ENCODE measurements around the gene RNF213.
"Not testable (repeated sequence)": the region's sequence is repeated elsewhere in the genome, so short reads cannot be mapped to it uniquely, and the experiment has no call there.

Gene RNF213

GRCh38 chr17:80319999-80320344 is 59.3 kb downstream of the RNF213 start:
- no peak for DNase-seq (ENCODE audit: low read depth in 2 of 2)

GRCh38 chr17:80320496-80320895 is 59.8 kb downstream of the RNF213 start:
- DNase-seq (ENCODE audit: low read depth in 2 of 2), result no peak

GRCh38 chr17:80322864-80323263 is 62.2 kb downstream of the RNF213 start:
- DNase-seq (ENCODE audit: low read depth in 2 of 2), result no peak

- DNase-seq (ENCODE audit: low read depth in 2 of 2), result no peak
These were observed 63.3 kb downstream of the RNF213 start for GRCh38 chr17:80323982-80324381.

GRCh38 chr17:80327518-80327917 is 66.9 kb downstream of the RNF213 start:
- DNase-seq (ENCODE audit: low read depth in 2 of 2), result no peak

GRCh38 chr17:80328634-80329380 is 68.2 kb downstream of the RNF213 start:
- DNase-seq (ENCODE audit: low read depth in 2 of 2), result no peak

- not testable (repeated sequence) for DNase-seq (ENCODE audit: low read depth in 2 of 2)
These were observed 68.8 kb downstream of the RNF213 start for GRCh38 chr17:80329421-80329820.

- DNase-seq (ENCODE audit: low read depth in 2 of 2), result no peak
These were observed 69.6 kb downstream of the RNF213 start for GRCh38 chr17:80330276-80330675.

- DNase-seq (ENCODE audit: low read depth in 2 of 2), result not testable (repeated sequence)
These were observed 70.3 kb downstream of the RNF213 start for GRCh38 chr17:80330938-80331337.

GRCh38 chr17:80331820-80332219 is 71.2 kb downstream of the RNF213 start:
- no peak for DNase-seq (ENCODE audit: low read depth in 2 of 2)

- DNase-seq (ENCODE audit: low read depth in 2 of 2), result no peak
These were observed 76.7 kb downstream of the RNF213 start for GRCh38 chr17:80337195-80337895.

- no peak for DNase-seq (ENCODE audit: low read depth in 2 of 2)
These were observed 78.5 kb downstream of the RNF213 start for GRCh38 chr17:80339118-80339517.

- DNase-seq (ENCODE audit: low read depth in 2 of 2), result no peak
These were observed 79.2 kb downstream of the RNF213 start for GRCh38 chr17:80339731-80340456.

- no peak for DNase-seq (ENCODE audit: low read depth in 2 of 2)
These were observed 84.7 kb downstream of the RNF213 start for GRCh38 chr17:80345321-80345720.

- DNase-seq (ENCODE audit: low read depth in 2 of 2), result no peak
These were observed 85.3 kb downstream of the RNF213 start for GRCh38 chr17:80345841-80346497.

GRCh38 chr17:80346498-80347275 is 86.0 kb downstream of the RNF213 start:
- DNase-seq (ENCODE audit: low read depth in 2 of 2), result no peak

- DNase-seq (ENCODE audit: low read depth in 2 of 2), result no peak
These were observed 86.9 kb downstream of the RNF213 start for GRCh38 chr17:80347536-80347935.

- no peak for DNase-seq (ENCODE audit: low read depth in 2 of 2)
These were observed 87.3 kb downstream of the RNF213 start for GRCh38 chr17:80347948-80348351.

GRCh38 chr17:80348551-80349150 is 88.0 kb downstream of the RNF213 start:
- DNase-seq (ENCODE audit: low read depth in 2 of 2), result no peak

- no peak for DNase-seq (ENCODE audit: low read depth in 2 of 2)
These were observed 88.5 kb downstream of the RNF213 start for GRCh38 chr17:80349151-80349651.

GRCh38 chr17:80349751-80350150 is 89.1 kb downstream of the RNF213 start:
- no peak for DNase-seq (ENCODE audit: low read depth in 2 of 2)
